H4 (cell line): ENCODE measurements around the gene OR11A1. TPM values are rescaled to one million over a fixed set of nuclear protein-coding genes. Genes with fewer than 3 reads are reported as not detected.
"Not testable (repeated sequence)": the region's sequence is repeated elsewhere in the genome, so short reads cannot be mapped to it uniquely, and the experiment has no call there.

ENCODE experiments used
- DNase-seq: peaks from one replicate; pipeline ENCODE4 v3.0.0-alpha.2; 2015; ENCODE audit warnings: low spot score
- total RNA-seq: library from RNA; depleted of rRNA; stranded (reverse); fragments of >200 nt; shearing (Covaris generic); gene quantifications from 2 replicates; pipeline ENCODE4 v1.2.3, GENCODE V29; 2014

OR11A1 gene
- total RNA-seq, 1 experiment from 2014 or later, result not detected

GRCh38 chr6:29479560-29479959, 22.7 kb upstream of the OR11A1 start:
- DNase-seq, result no peak

- DNase-seq, result no peak
These were observed 21.9 kb upstream of the OR11A1 start for GRCh38 chr6:29478740-29479139.

- no peak for DNase-seq
These were observed 21.1 kb upstream of the OR11A1 start for GRCh38 chr6:29477923-29478450.

GRCh38 chr6:29474996-29475395, 18.1 kb upstream of the OR11A1 start:
- DNase-seq, result no peak

GRCh38 chr6:29466241-29466640, 9.4 kb upstream of the OR11A1 start:
- no peak for DNase-seq

- DNase-seq, result no peak
These were observed 8.9 kb upstream of the OR11A1 start for GRCh38 chr6:29465801-29466200.

- DNase-seq, result no peak
These were observed 8.4 kb upstream of the OR11A1 start for GRCh38 chr6:29465279-29465678.

- no peak for DNase-seq
These were observed 5.2 kb upstream of the OR11A1 start for GRCh38 chr6:29462022-29462421.

GRCh38 chr6:29461021-29461814, 4.3 kb upstream of the OR11A1 start:
- no peak for DNase-seq

- no peak for DNase-seq
These were observed 5.2 kb downstream of the OR11A1 start for GRCh38 chr6:29451471-29452193.

GRCh38 chr6:29447670-29448069, 9.2 kb downstream of the OR11A1 start:
- DNase-seq, result no peak

GRCh38 chr6:29444031-29444430, 12.8 kb downstream of the OR11A1 start:
- DNase-seq, result not testable (repeated sequence)

GRCh38 chr6:29442719-29443118, 14.2 kb downstream of the OR11A1 start:
- no peak for DNase-seq

GRCh38 chr6:29439006-29439405, 17.9 kb downstream of the OR11A1 start, which contains the start of gene OR10C1:
Gene OR10C1 (plus strand): TSS chr6:29439306. CDS start chr6:29440016, 710 bp downstream.
- DNase-seq, result no peak

- DNase-seq, result not testable (repeated sequence)
These were observed 20.1 kb downstream of the OR11A1 start for GRCh38 chr6:29436730-29437129.

- DNase-seq, result no peak
These were observed 30.2 kb downstream of the OR11A1 start for GRCh38 chr6:29426654-29427053.

GRCh38 chr6:29425075-29425474, 31.8 kb downstream of the OR11A1 start:
- DNase-seq, result no peak

GRCh38 chr6:29424575-29424974, 32.3 kb downstream of the OR11A1 start:
- no peak for DNase-seq

GRCh38 chr6:29424168-29424567, 32.7 kb downstream of the OR11A1 start:
- DNase-seq, result no peak

GRCh38 chr6:29419516-29419915, 37.4 kb downstream of the OR11A1 start:
- DNase-seq, result no peak

GRCh38 chr6:29414588-29414987, 42.3 kb downstream of the OR11A1 start, which contains the start of gene OR12D1:
Gene OR12D1 (plus strand): TSS chr6:29414928.
- no peak for DNase-seq

GRCh38 chr6:29403801-29404200, 53.1 kb downstream of the OR11A1 start:
- DNase-seq, result no peak

- no peak for DNase-seq
These were observed 57.3 kb downstream of the OR11A1 start for GRCh38 chr6:29399525-29399924.
